AG09309 (cell line): ENCODE results near the gene UNKL.
A peak's percentile ranks its signal among the peaks of the same experiment; 100 is the strongest.

Experiments
- DNase-seq: peaks from one replicate; pipeline ENCODE4 v3.0.0-alpha.2; 2010; ENCODE audit warnings: low read depth
- H3K4me3 ChIP-seq: 2 replicates; pipeline ENCODE4 v1.5.1; 2011; ENCODE audit warnings: mild to moderate bottlenecking, low read depth, low read length, moderate library complexity; ENCODE audit not compliant: control insufficient read depth
- TF ChIP-seq, protein P1 (sequence below): IDR thresholded peaks from 2 replicates; pipeline ENCODE4 v1.5.1; 2011; ENCODE audit warnings: mild to moderate bottlenecking, low read depth, low read length, inconsistent platforms; ENCODE audit not compliant: insufficient read depth, control insufficient read depth; ENCODE audit errors: missing control alignments

The UNKL gene

DNA sequence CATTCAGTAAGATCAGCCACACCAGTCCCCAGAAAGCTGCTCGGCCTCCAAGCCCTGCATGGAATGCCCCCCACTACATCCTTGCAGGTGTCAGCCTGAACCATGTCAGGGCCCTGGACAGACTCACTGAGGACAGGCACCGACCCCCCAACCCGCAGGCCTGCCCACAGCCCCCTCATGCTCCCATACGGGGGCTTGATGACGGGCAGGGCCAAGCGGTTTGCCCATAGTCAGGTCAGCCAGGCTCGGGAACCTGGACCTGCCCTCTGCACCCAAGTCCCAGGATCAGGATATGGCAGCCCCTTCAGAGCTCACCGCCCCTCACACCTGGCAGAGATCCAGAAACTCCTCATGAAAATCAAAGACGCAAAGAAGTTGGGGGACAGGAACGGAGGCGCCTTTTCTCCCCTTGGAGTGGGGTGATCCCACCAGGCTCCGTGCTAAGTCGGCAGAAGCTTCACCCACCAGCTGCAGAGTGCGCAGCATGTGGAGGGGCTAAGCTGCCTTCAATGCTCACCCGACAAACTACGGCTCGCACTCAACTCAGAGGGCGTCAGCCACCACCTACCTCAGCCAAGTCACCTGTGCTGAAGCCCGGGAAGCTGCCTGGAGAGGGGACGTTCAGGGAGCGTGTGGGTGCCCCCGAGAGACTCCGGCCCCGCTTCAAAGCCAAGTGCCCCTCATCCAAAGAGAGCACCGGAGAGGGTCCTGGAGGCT, 36.3 kb downstream of the UNKL start:
- no peak for DNase-seq
- peak overlapping the region; percentile 45 for H3K4me3 ChIP-seq
- TF ChIP-seq, protein P1, sequence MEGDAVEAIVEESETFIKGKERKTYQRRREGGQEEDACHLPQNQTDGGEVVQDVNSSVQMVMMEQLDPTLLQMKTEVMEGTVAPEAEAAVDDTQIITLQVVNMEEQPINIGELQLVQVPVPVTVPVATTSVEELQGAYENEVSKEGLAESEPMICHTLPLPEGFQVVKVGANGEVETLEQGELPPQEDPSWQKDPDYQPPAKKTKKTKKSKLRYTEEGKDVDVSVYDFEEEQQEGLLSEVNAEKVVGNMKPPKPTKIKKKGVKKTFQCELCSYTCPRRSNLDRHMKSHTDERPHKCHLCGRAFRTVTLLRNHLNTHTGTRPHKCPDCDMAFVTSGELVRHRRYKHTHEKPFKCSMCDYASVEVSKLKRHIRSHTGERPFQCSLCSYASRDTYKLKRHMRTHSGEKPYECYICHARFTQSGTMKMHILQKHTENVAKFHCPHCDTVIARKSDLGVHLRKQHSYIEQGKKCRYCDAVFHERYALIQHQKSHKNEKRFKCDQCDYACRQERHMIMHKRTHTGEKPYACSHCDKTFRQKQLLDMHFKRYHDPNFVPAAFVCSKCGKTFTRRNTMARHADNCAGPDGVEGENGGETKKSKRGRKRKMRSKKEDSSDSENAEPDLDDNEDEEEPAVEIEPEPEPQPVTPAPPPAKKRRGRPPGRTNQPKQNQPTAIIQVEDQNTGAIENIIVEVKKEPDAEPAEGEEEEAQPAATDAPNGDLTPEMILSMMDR, result no peak

- TF ChIP-seq, protein P1, result no peak
- H3K4me3 ChIP-seq, result no peak overlapping the region
- no peak for DNase-seq
These were observed 37.0 kb downstream of the UNKL start for GRCh38 chr16:1377406-1378010.

GRCh38 chr16:1375741-1376410, 38.6 kb downstream of the UNKL start:
- TF ChIP-seq, protein P1, result no peak
- H3K4me3 ChIP-seq, result no peak overlapping the region
- no peak for DNase-seq

DNA sequence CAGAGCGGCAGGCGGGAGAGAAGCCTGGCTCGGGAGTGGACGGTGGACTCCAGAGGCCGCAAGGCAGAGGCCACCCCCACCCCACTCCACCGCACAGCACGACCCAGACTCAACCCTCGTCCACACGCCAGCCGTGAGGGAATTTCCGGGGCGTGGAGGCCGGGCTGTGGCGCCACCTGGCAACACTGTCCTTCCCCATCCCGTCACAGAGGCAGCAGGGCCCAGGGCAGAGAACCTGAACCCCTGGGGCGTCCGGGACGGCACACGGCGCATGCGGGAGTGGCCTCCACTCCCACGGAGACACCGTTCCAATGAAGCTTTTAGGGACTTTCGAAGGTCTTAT, 39.2 kb downstream of the UNKL start:
- DNase-seq, result no peak
- no peak overlapping the region for H3K4me3 ChIP-seq
- TF ChIP-seq, protein P1, result no peak

DNA sequence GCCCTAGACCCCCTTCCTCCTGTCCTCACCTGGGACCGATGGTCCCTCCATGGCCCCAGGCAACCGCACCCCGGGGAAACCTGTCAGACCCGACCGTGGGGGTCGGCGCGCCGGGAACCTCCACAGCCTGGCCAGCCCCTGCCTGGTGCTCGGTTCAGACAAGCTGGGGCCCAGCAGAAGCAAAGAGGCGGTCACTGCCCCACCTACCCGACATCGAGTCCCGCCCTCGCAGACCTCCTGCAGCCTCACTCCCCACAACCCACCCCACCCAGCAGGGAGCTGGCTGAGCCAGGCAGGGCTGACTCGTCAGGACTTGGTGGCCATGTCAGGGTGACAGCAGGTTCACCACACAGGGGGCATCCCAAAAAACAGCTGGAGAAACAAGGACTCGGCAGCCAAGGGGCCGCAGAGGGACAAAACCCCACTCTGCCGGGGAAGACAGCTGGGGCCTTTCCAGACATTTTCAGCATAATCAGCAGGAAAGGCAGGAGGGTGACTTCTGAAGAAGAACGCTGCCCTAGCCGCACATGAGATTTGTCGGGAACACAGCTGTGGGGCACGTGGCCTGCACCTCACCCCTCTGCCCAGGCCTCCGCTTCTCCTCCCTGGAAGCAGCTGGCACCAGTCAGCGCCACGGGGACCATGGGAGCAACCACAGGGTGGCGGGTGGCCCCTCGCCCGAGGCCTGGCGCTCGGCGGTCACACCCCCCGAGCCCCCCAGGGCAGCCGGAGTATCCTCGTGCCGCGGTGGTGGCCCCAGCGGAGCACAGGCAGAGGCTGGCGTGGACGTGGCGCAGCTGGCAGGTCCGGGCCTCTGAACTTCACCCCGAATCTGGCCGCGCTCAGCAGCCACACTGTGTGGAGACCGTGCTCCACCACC, 39.8 kb downstream of the UNKL start:
- no peak for DNase-seq
- no peak overlapping the region for H3K4me3 ChIP-seq
- TF ChIP-seq, protein P1, result no peak

DNA sequence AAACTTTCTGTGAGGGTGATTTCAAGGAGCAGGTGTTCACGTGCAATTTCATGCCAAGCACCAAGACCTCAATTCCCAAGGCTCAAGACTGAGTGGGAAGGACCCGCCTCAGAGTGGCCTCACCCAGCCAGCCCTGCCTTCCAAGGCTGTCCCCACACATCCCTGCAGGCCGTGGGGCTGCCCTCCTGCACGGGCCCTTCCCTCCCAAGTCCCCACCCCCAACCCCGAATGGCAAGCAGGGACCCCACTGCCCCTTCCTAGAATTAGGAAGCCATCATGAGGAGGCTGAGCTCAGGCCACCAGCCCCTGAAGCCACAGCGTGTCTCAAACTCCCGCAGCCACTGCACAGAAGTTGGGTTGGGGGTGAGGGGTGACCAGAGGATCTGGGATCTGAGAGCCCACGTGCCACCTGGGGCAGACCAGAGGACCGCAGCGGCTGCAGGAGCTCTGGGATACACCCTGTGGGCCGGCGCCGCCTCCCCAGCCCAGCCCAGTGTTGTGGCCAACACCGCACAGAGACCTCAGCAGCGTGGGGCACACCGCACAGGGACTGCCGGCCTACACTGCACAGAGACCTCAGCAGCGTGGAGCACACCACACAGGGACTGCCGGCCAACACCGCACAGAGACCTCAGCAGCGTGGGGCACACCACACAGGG, 42.1 kb downstream of the UNKL start:
- H3K4me3 ChIP-seq, result no peak overlapping the region
- DNase-seq, result no peak
- TF ChIP-seq, protein P1, result no peak
